Naive B cell (primary cell): Measurements from ENCODE around the gene SCUBE1. TPM values are rescaled to one million over a fixed set of nuclear protein-coding genes. Genes with fewer than 3 reads are reported as not detected.

Experiments used
- polyA plus RNA-seq, 6 donors: library from polyadenylated mRNA; unstranded; fragments of 300-500 nt; fragmentation: Illumina TruSeq; gene quantifications; one replicate each; pipeline ENCODE4 v1.2.3, GENCODE V29; 2021; ENCODE audit warnings: low read depth in 6 of 6

Gene SCUBE1
- polyA plus RNA-seq, 6 donors from 2014 or later: not detected

Other genes with a start within 250 kb of the SCUBE1 start
- gene BIK, start 232.6 kb downstream of the SCUBE1 start, polyA plus RNA-seq: under 1 TPM in 3 of 6 donors, not detected in 3; 0.49 to 0.86 (median 0.78) TPM
- gene MCAT, start 200.0 kb downstream of the SCUBE1 start, polyA plus RNA-seq: 10 to 100 TPM in 1 of 6 donors, 1 to 10 TPM in 5; 6.1 to 11.4 (median 7.6) TPM
- 100 to 1,000 TPM; 247 to 323 (median 288) TPM for gene TSPO, start 191.8 kb downstream of the SCUBE1 start, polyA plus RNA-seq
- gene TTLL12, start 156.2 kb downstream of the SCUBE1 start, polyA plus RNA-seq: 10 to 100 TPM in 5 of 6 donors, 1 to 10 TPM in 1; 6.8 to 15.9 (median 11.6) TPM
- gene MPPED1, start 68.6 kb upstream of the SCUBE1 start, polyA plus RNA-seq: not detected